Activated T-cell treated with anti-CD3 and anti-CD28 coated beads, Interleukin-2, amount 50 U/mL, for 4 hours (primary cell): ENCODE results near the gene SLC15A2. TPM values are rescaled to one million over a fixed set of nuclear protein-coding genes. Genes with fewer than 3 reads are reported as not detected.
"Not testable (repeated sequence)": the region's sequence is repeated elsewhere in the genome, so short reads cannot be mapped to it uniquely, and the experiment has no call there.

ENCODE experiments used
- ATAC-seq, 2 donors: fragments of 200-7000 bp; cut with Tn5 transposase; one replicate each; pipeline ENCODE4 v1.10.0; 2021
- DNase-seq: peaks from one replicate; pipeline ENCODE4 v3.0.0-alpha.2; 2020
- H3K27me3 Mint-ChIP-seq: one replicate; pipeline ENCODE4 v1.8.0; 2021; ENCODE audit warnings: low read depth, mixed read lengths
- H3K36me3 Mint-ChIP-seq: one replicate; pipeline ENCODE4 v1.8.0; 2022; ENCODE audit warnings: mixed read lengths; ENCODE audit not compliant: insufficient read depth
- H3K4me1 Mint-ChIP-seq: one replicate; pipeline ENCODE4 v1.8.0; 2021; ENCODE audit warnings: low read depth, mixed read lengths
- H3K4me3 Mint-ChIP-seq: one replicate; pipeline ENCODE4 v1.8.0; 2021; ENCODE audit warnings: mild to moderate bottlenecking, moderate library complexity, mixed read lengths
- H3K9me3 Mint-ChIP-seq: one replicate; pipeline ENCODE4 v1.8.0; 2021; ENCODE audit warnings: mixed read lengths
- total RNA-seq, 3 donors: library from RNA; stranded (reverse); gene quantifications; one replicate each; pipeline ENCODE4 v1.2.1, GENCODE V29; 2021

Gene SLC15A2, protein sequence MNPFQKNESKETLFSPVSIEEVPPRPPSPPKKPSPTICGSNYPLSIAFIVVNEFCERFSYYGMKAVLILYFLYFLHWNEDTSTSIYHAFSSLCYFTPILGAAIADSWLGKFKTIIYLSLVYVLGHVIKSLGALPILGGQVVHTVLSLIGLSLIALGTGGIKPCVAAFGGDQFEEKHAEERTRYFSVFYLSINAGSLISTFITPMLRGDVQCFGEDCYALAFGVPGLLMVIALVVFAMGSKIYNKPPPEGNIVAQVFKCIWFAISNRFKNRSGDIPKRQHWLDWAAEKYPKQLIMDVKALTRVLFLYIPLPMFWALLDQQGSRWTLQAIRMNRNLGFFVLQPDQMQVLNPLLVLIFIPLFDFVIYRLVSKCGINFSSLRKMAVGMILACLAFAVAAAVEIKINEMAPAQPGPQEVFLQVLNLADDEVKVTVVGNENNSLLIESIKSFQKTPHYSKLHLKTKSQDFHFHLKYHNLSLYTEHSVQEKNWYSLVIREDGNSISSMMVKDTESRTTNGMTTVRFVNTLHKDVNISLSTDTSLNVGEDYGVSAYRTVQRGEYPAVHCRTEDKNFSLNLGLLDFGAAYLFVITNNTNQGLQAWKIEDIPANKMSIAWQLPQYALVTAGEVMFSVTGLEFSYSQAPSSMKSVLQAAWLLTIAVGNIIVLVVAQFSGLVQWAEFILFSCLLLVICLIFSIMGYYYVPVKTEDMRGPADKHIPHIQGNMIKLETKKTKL
- under 1 TPM; 0.45 to 0.92 (median 0.66) TPM for total RNA-seq

DNA sequence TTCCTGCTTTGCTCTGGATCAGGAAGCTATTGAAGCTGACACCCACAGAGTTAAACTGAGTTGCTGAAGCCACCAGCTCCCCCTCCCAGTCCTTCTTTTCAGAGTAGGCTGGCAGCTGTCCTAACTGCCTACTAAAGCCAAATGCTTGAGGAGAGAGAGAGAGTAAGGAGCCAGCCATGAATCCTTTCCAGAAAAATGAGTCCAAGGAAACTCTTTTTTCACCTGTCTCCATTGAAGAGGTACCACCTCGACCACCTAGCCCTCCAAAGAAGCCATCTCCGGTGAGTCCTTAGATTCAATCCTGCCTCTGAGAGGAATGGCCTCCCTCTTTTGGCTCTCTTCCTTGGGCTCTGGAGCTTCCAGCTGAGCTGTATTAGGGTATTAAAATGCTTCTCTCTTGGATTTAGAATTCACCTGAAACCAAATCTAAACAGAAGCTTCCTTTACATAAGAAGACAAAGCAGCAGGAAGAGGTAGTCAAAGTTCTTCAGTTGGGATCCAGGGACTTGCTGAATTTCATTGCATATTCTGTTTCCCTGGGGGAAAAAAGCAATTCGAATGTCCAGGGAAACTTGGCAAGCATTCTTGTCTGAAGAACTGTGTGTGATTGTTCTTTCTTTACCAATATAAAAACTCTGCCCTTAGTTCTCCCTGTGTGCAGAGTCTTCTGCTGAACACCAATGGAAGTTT lies at the start of gene SLC15A2:
TSS of gene SLC15A2 (plus strand) at position 101 of the 690 bp plus-strand sequence. CDS start at position 177, 76 bp downstream.
- DNase-seq = no peak
- Mint-ChIP-seq H3K4me1 (no peaks in the 10 kb centered on the region), H3K36me3 (peaks cover 4% of the 10 kb centered on the region), H3K9me3 (no peaks in the 10 kb centered on the region), H3K27me3 (no peaks in the 10 kb centered on the region), H3K4me3 (no peak within 1 kb of the TSS)
- no peak for ATAC-seq

DNA sequence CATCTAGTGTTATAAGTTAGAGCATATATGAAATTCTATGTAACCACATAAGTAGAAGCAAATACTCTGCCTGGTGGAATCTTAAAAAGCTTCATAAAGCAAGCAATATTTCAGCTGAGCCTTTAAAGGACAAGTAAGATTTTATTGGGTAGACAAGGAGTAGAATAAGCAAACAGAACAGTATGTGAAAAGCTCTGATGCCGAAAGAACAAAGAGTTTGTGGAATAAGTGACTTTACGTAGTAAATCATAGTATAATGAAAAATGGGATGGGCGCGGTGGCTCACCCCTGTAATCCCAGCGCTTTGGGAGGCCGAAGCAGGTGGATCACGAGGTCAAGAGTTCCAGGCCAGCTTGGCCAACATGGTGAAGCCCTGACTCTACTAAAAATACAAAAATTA lies 49.3 kb upstream of the SLC15A2 start:
- no peak for ATAC-seq
- H3K36me3 Mint-ChIP-seq = peaks cover 12% of the 10 kb centered on the region
- no peaks in the 10 kb centered on the region for H3K9me3 Mint-ChIP-seq
- DNase-seq = no peak
- no peaks in the 10 kb centered on the region for H3K4me1 Mint-ChIP-seq
- H3K27me3 Mint-ChIP-seq = no peaks in the 10 kb centered on the region
- H3K4me3 Mint-ChIP-seq = no peak overlapping the region

DNA sequence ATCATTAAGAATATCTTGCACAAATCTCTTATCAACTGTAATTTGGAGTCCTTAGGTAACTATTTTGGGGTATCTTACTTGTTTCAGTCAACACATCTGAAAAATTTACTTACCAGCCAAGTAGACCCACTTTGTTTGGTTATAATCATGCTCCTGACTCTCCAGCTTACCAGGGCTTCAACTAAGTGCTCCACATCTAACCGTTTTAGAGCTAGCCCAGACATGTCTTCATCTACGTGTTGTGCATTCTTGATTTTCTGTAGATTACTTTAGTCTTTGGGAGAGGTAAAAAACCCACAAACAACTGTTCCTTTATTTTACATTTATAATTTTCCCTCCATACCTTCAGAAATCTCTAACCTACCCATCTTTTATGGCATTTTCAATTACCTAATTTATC lies 41.9 kb upstream of the SLC15A2 start:
- Mint-ChIP-seq H3K4me1 (no peaks in the 10 kb centered on the region), H3K9me3 (no peaks in the 10 kb centered on the region), H3K27me3 (no peaks in the 10 kb centered on the region), H3K36me3 (peaks cover 8% of the 10 kb centered on the region), H3K4me3 (no peak overlapping the region)
- ATAC-seq (no peak), DNase-seq (no peak)

DNA sequence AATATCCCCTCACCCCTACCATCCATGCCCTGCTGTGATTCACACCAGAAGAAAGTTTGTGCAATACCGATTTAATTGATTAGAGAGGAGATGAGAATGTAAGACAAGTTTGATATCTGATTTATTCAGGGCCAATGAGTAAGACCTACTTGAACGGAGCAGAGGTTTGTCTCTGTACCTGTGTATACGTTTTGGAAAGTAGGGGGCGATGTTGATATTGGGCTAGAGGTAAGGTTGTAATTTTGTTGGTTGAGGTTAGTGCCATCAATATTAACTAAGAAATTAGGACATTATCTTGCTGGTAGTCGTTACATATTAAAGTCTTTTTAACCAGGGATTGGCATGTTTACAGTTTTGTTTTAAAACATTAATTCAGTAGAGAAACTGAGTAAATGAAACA lies 38.6 kb upstream of the SLC15A2 start:
- DNase-seq (no peak), ATAC-seq (no peak)
- H3K4me3 Mint-ChIP-seq = no peak overlapping the region
- H3K27me3 Mint-ChIP-seq = no peaks in the 10 kb centered on the region
- H3K36me3 Mint-ChIP-seq = peaks cover 16% of the 10 kb centered on the region
- no peaks in the 10 kb centered on the region for H3K9me3 Mint-ChIP-seq
- H3K4me1 Mint-ChIP-seq = no peaks in the 10 kb centered on the region

DNA sequence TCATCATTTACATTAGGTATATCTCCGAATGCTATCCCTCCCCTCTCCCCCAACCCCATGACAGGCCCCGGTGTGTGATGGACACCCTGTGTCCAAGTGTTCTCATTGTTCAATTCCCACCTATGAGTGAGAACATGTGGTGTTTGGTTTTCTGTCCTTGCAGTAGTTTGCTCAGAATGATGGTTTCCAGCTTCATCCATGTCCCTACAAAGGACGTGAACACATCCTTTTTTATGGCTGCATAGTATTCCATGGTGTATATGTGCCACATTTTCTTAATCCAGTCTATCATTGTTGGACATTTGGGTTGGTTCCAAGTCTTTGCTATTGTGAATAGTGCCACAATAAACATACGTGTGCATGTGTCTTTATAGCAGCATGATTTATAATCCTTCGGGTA lies 36.4 kb upstream of the SLC15A2 start:
- not testable (repeated sequence) for ATAC-seq, H3K27me3 Mint-ChIP-seq, DNase-seq, H3K4me3 Mint-ChIP-seq, H3K9me3 Mint-ChIP-seq, H3K4me1 Mint-ChIP-seq
- H3K36me3 Mint-ChIP-seq = peaks cover 23% of the 10 kb centered on the region

DNA sequence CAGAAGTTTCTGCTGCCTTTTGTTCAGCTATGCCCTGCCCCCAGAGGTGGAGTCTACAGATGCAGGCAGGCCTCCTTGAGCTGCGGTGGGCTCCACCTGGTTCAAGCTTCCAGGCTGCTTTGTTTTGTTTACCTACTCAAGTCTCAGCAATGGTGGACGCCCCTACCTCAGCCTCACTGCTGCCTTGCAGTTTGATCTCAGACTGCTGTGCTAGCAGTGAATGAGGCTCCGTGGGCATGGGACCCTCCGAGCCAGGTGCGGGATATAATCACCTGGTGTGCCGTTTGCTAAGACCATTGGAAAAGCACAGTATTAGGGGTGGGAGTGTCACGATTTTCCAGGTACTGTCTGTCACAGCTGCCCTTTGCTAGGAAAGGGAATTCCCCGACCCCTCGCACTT lies 31.0 kb upstream of the SLC15A2 start:
- H3K9me3 Mint-ChIP-seq, DNase-seq, H3K4me1 Mint-ChIP-seq, ATAC-seq, H3K27me3 Mint-ChIP-seq, H3K4me3 Mint-ChIP-seq: not testable (repeated sequence)
- H3K36me3 Mint-ChIP-seq = peaks cover 22% of the 10 kb centered on the region

DNA sequence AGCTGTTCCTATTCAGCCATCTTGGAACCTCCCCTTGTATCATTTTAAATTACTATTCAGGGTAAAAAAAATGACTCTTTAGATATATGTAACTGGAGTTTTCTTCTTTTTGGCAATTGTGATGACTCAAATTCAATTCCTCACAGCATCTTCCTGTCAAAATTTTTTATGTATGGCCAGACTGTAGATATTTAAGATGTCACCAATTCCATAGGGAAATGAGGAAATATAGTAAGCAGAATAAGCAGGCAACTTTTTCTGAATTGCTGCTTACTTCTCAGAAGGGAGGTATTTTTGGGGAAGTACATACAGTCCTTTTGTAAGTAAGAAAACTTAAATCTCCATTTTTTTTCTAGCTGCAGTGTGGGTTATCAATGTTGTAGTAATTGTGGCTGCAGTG lies 30.4 kb upstream of the SLC15A2 start:
- H3K9me3 Mint-ChIP-seq = no peaks in the 10 kb centered on the region
- H3K36me3 Mint-ChIP-seq = peaks cover 18% of the 10 kb centered on the region
- no peak overlapping the region for H3K4me3 Mint-ChIP-seq
- no peaks in the 10 kb centered on the region for H3K27me3 Mint-ChIP-seq
- DNase-seq (no peak), ATAC-seq (no peak)
- no peaks in the 10 kb centered on the region for H3K4me1 Mint-ChIP-seq

DNA sequence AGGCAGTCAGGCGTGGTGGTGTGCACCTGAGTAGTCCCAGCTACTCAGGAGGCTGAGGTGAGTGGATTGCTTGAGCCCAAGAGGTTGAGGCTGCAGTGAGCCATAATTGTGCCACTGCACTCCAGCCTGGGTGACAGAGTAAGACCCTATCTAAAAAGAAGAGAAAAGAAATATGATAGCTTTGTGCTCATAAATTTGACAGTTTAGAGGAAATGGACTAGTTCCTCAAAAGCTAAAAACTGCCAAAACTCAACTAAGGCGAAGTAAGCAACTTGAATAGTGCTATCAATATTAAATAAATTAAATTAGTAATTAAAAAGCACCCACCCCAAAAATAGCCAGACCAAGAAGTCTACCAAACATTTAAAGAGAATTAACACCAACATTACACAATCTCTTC lies 24.5 kb upstream of the SLC15A2 start:
- Mint-ChIP-seq H3K27me3 (no peaks in the 10 kb centered on the region), H3K9me3 (no peaks in the 10 kb centered on the region), H3K4me1 (no peaks in the 10 kb centered on the region), H3K4me3 (no peak overlapping the region), H3K36me3 (peaks cover 20% of the 10 kb centered on the region)
- ATAC-seq = no peak
- DNase-seq = no peak

DNA sequence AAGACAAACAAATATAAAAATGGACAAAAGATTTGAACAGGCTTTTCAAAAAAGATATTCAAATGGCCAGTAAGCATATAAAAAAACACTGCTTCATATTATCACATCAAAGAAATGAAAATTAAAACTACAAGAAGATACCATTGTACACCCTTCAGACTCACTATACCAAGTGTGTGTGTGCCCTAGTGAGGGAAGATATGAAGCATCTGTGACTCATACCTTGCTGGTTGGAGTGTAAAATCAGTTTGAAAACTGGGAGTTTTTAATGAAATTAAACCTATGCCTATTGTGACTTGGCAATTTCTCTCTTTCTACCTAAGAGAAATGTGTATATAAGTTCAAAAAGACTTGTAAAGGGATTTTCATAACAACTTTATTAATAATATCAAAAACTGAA lies 23.5 kb upstream of the SLC15A2 start:
- no peaks in the 10 kb centered on the region for H3K9me3 Mint-ChIP-seq
- H3K4me1 Mint-ChIP-seq = no peaks in the 10 kb centered on the region
- H3K4me3 Mint-ChIP-seq = no peak overlapping the region
- H3K27me3 Mint-ChIP-seq = no peaks in the 10 kb centered on the region
- DNase-seq = no peak
- peaks cover 18% of the 10 kb centered on the region for H3K36me3 Mint-ChIP-seq
- ATAC-seq = no peak

DNA sequence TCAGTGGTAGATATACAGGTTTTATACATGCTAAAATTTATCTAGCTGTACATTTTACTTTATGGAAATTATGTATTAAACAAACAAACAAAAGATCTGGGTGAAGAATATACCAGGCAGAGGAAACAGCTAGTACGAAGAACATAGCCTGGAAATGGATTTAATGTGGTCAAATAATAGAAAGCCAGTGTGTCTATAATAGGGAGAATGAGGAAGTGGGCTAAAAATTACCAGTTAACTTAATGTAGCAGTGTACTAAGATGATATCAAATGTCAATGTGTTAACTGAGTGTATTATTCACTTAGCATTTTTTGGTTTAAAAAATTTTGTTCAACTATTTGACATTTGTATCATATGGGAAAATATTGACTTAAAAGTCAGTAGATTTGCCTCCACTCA lies 22.8 kb upstream of the SLC15A2 start:
- no peaks in the 10 kb centered on the region for H3K9me3 Mint-ChIP-seq

DNA sequence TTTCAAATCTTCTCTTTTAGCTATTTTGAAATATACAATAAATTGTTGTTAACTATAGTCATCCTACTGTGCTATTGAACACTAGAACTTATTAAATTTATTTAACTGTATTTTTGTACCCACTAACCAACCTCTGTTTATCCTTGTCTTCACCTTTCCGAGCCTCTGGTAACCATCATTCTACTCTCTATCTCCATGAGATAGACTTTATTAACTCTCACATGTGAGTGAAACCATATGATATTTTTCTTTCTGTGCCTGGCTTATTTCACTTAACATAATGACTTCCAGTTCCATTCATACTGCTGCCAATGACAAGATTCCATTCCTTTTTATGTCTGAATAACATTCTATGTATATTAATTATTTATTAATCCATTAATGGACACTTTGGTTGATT lies 15.8 kb upstream of the SLC15A2 start:
- H3K4me1 Mint-ChIP-seq = no peaks in the 10 kb centered on the region
- DNase-seq = no peak
- no peak overlapping the region for H3K4me3 Mint-ChIP-seq
- H3K9me3 Mint-ChIP-seq = no peaks in the 10 kb centered on the region
- H3K36me3 Mint-ChIP-seq = peaks cover 4% of the 10 kb centered on the region
- no peak for ATAC-seq
- no peaks in the 10 kb centered on the region for H3K27me3 Mint-ChIP-seq

More for the DNA sequence above, 22.8 kb upstream of the SLC15A2 start:
- DNase-seq (no peak), ATAC-seq (no peak)
- peaks cover 15% of the 10 kb centered on the region for H3K36me3 Mint-ChIP-seq
- no peaks in the 10 kb centered on the region for H3K4me1 Mint-ChIP-seq
- H3K4me3 Mint-ChIP-seq = no peak overlapping the region
- no peaks in the 10 kb centered on the region for H3K27me3 Mint-ChIP-seq

DNA sequence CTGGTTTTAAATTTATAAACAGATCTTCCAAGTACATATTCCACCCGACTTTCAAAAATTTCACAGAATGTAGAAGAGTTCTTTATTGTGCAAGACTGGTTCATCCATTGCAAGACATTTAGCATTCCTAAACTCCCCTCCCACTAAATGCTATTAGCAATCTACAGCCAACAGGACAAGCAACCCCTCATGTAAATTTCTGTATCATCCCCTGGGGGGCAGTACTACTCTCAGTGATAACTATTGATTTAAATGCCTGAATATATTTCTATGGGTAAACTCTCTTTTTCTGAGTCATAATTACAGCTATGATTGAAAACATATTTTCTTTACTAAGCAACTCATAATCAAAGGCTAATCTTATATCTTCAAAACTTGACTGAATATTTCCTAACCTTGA lies 10.7 kb upstream of the SLC15A2 start:
- no peaks in the 10 kb centered on the region for H3K9me3 Mint-ChIP-seq
- no peaks in the 10 kb centered on the region for H3K4me1 Mint-ChIP-seq
- H3K36me3 Mint-ChIP-seq = peaks cover 4% of the 10 kb centered on the region
- DNase-seq = no peak
- no peak for ATAC-seq
- H3K4me3 Mint-ChIP-seq = no peak overlapping the region
- no peaks in the 10 kb centered on the region for H3K27me3 Mint-ChIP-seq

DNA sequence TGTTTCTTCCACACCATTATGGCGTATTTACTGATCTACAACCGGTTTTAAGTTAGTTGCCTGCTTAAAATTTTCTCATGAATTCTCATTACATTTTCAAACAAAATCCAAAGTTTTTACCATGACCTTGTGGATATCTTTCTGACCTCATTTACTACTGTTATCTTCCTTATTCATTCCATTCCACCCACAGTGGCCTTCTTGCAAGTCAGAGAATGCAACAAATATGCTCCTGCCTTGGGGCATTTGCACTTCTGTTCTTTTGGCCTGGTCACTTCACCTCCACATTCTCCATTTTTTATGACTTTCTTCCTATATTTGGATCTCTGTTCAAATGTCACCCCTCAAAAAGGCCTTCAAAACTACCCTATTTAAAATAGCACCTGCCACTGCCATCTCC lies 8.8 kb upstream of the SLC15A2 start:
- ATAC-seq (no peak), DNase-seq (no peak)
- Mint-ChIP-seq H3K4me1 (no peaks in the 10 kb centered on the region), H3K36me3 (peaks cover 4% of the 10 kb centered on the region), H3K4me3 (no peak overlapping the region), H3K9me3 (no peaks in the 10 kb centered on the region), H3K27me3 (no peaks in the 10 kb centered on the region)

DNA sequence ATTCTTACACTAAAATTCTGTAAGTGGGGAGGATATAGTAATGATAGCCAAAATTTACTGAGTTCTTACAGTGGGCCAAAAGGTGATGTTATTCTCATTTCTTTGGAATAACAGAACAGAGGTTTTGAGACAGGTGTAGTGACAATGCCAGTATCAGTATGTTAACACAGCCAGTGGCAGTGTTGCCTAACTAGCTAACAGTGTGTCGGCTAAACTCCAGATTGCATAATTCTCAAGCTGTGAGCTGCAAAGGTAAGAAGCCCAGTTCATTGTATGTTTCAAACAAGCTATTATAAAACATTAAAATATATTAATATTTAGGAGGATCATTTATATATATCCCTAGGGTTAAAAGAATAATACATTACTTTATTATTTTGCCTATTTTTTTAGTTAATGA lies 920 bp downstream of the SLC15A2 start:
- Mint-ChIP-seq H3K9me3 (no peaks in the 10 kb centered on the region), H3K4me1 (no peaks in the 10 kb centered on the region), H3K27me3 (no peaks in the 10 kb centered on the region), H3K36me3 (peaks cover 4% of the 10 kb centered on the region), H3K4me3 (no peak overlapping the region)
- ATAC-seq (no peak), DNase-seq (no peak)
